Heart left ventricle (tissue), 16 donors: ENCODE measurements around the gene FZR1. TPM values are rescaled to one million over a fixed set of nuclear protein-coding genes. Genes with fewer than 3 reads are reported as not detected.

Experiments
- ATAC-seq, 4 donors: fragments of 200-7000 bp; cut with Tn5 transposase; one replicate each; pipeline ENCODE4 v1.9.1; 2020 to 2022; ENCODE audit warnings: moderate library complexity in 4 of 4, mild to moderate bottlenecking in 3 of 4, moderate number of reproducible peaks in 1 of 4
- DNase-seq, 5 donors: peaks; one replicate each; pipeline ENCODE4 v3.0.0-alpha.2; 2020
- H3K27ac ChIP-seq, 12 donors: fragments of 200-600 bp; sonication (generic) in 4 of 12; one replicate each; pipeline versions ENCODE4 v1.5.0 to v1.8.0; 2016 to 2022; ENCODE audit warnings: mild to moderate bottlenecking in 2 of 12
- H3K27me3 ChIP-seq, 9 donors: fragments of 200-600 bp; sonication (generic) in 2 of 9; one replicate each; pipeline versions ENCODE4 v1.5.1 to v1.8.0; 2016 to 2022; ENCODE audit warnings: mild to moderate bottlenecking in 3 of 9
- H3K36me3 ChIP-seq, 9 donors: fragments of 200-600 bp; sonication (generic) in 2 of 9; one replicate each; pipeline versions ENCODE4 v1.5.0 to v1.8.0; 2018 to 2022; ENCODE audit warnings: mild to moderate bottlenecking in 2 of 9
- H3K4me1 ChIP-seq, 12 donors: fragments of 200-600 bp; sonication (generic) in 4 of 12; one replicate each; pipeline versions ENCODE4 v1.5.0 to v1.8.0; 2016 to 2022; ENCODE audit warnings: mild to moderate bottlenecking in 3 of 12
- H3K4me3 ChIP-seq, 12 donors: fragments of 200-600 bp; sonication (generic) in 4 of 12; one replicate each; pipeline versions ENCODE4 v1.5.0 to v1.8.0; 2017 to 2022; ENCODE audit warnings: mild to moderate bottlenecking in 9 of 12, moderate library complexity in 4 of 12
- H3K9me3 ChIP-seq, 12 donors: fragments of 200-600 bp; sonication (generic) in 4 of 12; one replicate each; pipeline versions ENCODE4 v1.5.0 to v1.8.0; 2016 to 2022; ENCODE audit warnings: mild to moderate bottlenecking in 1 of 12
- CTCF ChIP-seq, 12 donors: fragments of 200-600 bp; sonication (generic) in 4 of 12; IDR thresholded peaks; one replicate each; pipeline versions ENCODE4 v1.5.0 to v1.8.0; 2018 to 2022; ENCODE audit warnings: antibody characterized with exemption in 12 of 12, mild to moderate bottlenecking in 5 of 12
- POLR2A ChIP-seq, 2 donors: fragments of 450-650 bp; IDR thresholded peaks; one replicate each; pipeline ENCODE4 v1.6.1; 2017; ENCODE audit warnings: antibody characterized with exemption in 2 of 2, mild to moderate bottlenecking in 2 of 2, moderate library complexity in 2 of 2
- WGBS, 4 donors: extraction: QIAGEN DNeasy Blood & Tissue Kit in 2 of 4; methylation state at CpG; one replicate each; pipeline versions ENCODE4 v1.1.5 to v1.1.7; 2013 to 2018; 5-methylcytosine and 5-hydroxymethylcytosine counted together
- intact Hi-C, 10 donors: fragments of 100-400 bp; cut with DNase I; formaldehyde crosslinking; loops; one replicate each; pipeline versions ENCODE4 v1.11.1 to v1.14.2; 2022
- polyA plus RNA-seq, 2 donors: library from polyadenylated mRNA; stranded (reverse); fragments of 200-250 nt; gene quantifications; one replicate each; pipeline ENCODE4 v1.2.3, GENCODE V29; 2013
- total RNA-seq, 9 donors: library from RNA; depleted of rRNA in 2 of 9; stranded (reverse); fragments of >200 nt in 2 of 9; fragmentation: NEBNext Ultra II Directional in 3 of 9; extraction: Animal tissue kit (Norgen Biotek cat#: 25700) in 3 of 9; gene quantifications; one replicate each; pipeline versions ENCODE4 v1.1.0 to v1.2.4, GENCODE V29; 2016 to 2023
- donor health status: ischemic (EF 13 %, LVEDD 7.1; RV severe dilation, severe dysfunction).
- donor health status: healthy with polysubstance abuse.
- donor health status: DM: no; HTN: yes; CAD: no.
- donor health status: DM: no; HTN: no; CAD: no.
- donor health status: ischemic (EF 25% LVEDD 6.9; RV normal size, moderate dysfunction).
- donor health status: ischemic (EF 25% LVEDD 5.7; RV mildly dilated, moderate dysfunction).
- donor health status: healthy.
- donor health status: DM: yes; HTN: yes; CAD: no.
- donor health status: ischemic (EF 35%, LVEDD 5.7; RV mildly dilated, moderate dysfunction).
- donor health status: nonischemic (EF 11% LVEDD 7.7; RV severe dilation, severe dysfunction).
- donor health status: DM: yes; HTN: yes; CAD: no.
- donor health status: PGD.
- donor health status: ischemic (EF 29% LVEDD 5.4; RV normal size, mild dysfunction).
- donor health status: nonischemic (EF 23%, LVEDD 6.1; RV moderate dilation, normal function).

FZR1 gene
- total and polyA plus RNA-seq, 11 donors = 13.9 to 41.0 (median 23.5) TPM

GRCh38 chr19:3572855-3573161, 66.7 kb downstream of the FZR1 start, which contains the start of gene HMG20B:
Gene HMG20B, plus strand, starts transcription at chr19:3572944. Its CDS starts 366 bp downstream, at chr19:3573310.
- no peak for TF ChIP-seq CTCF (IDR thresholded peaks at IDR 0.05)
- TF ChIP-seq POLR2A (IDR thresholded peaks at IDR 0.05) = peak in 1 of 2 donors; percentile 38
- no peaks in the 10 kb centered on the region for H3K9me3 ChIP-seq
- intact Hi-C loops = loop anchor here in 2 of 10 donors (2.0 to 5.0 kb wide), 3 partner anchors 16 to 54 kb away; partner anchors contain the start of genes MFSD12 (in 2 of the 2) and CACTIN (in 1 of the 2)
- H3K4me1 ChIP-seq = peaks cover 0 to 37% (median 22%) of the 10 kb centered on the region in 12 donors
- ATAC-seq (no peak), DNase-seq (no peak)
- H3K27ac ChIP-seq = peak within 1 kb of the TSS in 11 of 12 donors; percentile 36 to 86 (median 79)
- no peaks in the 10 kb centered on the region for H3K27me3 ChIP-seq
- peak within 1 kb of the TSS; percentile 62 to 98 (median 94) for H3K4me3 ChIP-seq
- H3K36me3 ChIP-seq = peaks cover 0 to 9% (median 0%) of the 10 kb centered on the region in 9 donors
- 0 to 1% (median 0%) methylated on average over 3 to 30 of the region's 30 CpGs for WGBS, 4 donors

- Histone ChIP-seq H3K4me3 (peak overlapping the region; percentile 62 to 98 (median 94)), H3K9me3 (no peaks in the 10 kb centered on the region), H3K4me1 (peaks cover 0 to 37% (median 22%) of the 10 kb centered on the region in 12 donors), H3K27me3 (no peaks in the 10 kb centered on the region), H3K27ac (peak overlapping the region in 11 of 12 donors; percentile 36 to 86 (median 79)), H3K36me3 (peaks cover 0 to 9% (median 0%) of the 10 kb centered on the region in 9 donors)
- ATAC-seq = peak in 1 of 4 donors; percentile 8
- intact Hi-C loops = loop anchor here in 2 of 10 donors (2.0 to 5.0 kb wide), 3 partner anchors 17 to 53 kb away; partner anchors contain the start of genes MFSD12 (in 2 of the 2) and CACTIN (in 1 of the 2)
- peak in 2 of 5 donors; percentile 55 to 77 for DNase-seq
- no peak for TF ChIP-seq POLR2A (IDR thresholded peaks at IDR 0.05)
- no peak for TF ChIP-seq CTCF (IDR thresholded peaks at IDR 0.05)
- 1 to 2% (median 1%) methylated on average over 17 to 60 of the region's 60 CpGs for WGBS, 4 donors
Measured at GRCh38 chr19:3573162-3573857, 67.2 kb downstream of the FZR1 start.

GRCh38 chr19:3573858-3574637, 67.9 kb downstream of the FZR1 start:
- Histone ChIP-seq H3K4me3 (peak overlapping the region; percentile 62 to 98 (median 94)), H3K9me3 (no peaks in the 10 kb centered on the region), H3K27me3 (no peaks in the 10 kb centered on the region), H3K27ac (peak overlapping the region in 1 of 12 donors; percentile 82), H3K4me1 (peaks cover 0 to 37% (median 22%) of the 10 kb centered on the region in 12 donors), H3K36me3 (peaks cover 0 to 9% (median 0%) of the 10 kb centered on the region in 9 donors)
- ATAC-seq = peak in 3 of 4 donors; percentile 19 to 36 (median 23)
- WGBS, 4 donors = 62 to 68% (median 63%) methylated on average over 53 to 55 of the region's 55 CpGs
- TF ChIP-seq CTCF (IDR thresholded peaks at IDR 0.05) = no peak
- no peak for TF ChIP-seq POLR2A (IDR thresholded peaks at IDR 0.05)
- DNase-seq = peak; percentile 76 to 93 (median 87)
- intact Hi-C loops = loop anchor here in 2 of 10 donors (2.0 to 5.0 kb wide), 3 partner anchors 17 to 53 kb away; partner anchors contain the start of genes MFSD12 (in 2 of the 2) and CACTIN (in 1 of the 2)
